GM21529 (cell line): Measurements from ENCODE around the gene LRTM1.

Experiments
- ATAC-seq: cut with Tn5 transposase; IDR thresholded peaks from one replicate; pipeline ENCODE4 v1.9.1; 2021; ENCODE audit not compliant: unreplicated experiment

Gene LRTM1

GRCh38 chr3:54897028-54897711 is 30.7 kb downstream of the LRTM1 start:
- no peak for ATAC-seq

- ATAC-seq = no peak
Observed at GRCh38 chr3:54895613-54896012, 32.2 kb downstream of the LRTM1 start.

- no peak for ATAC-seq
Observed at GRCh38 chr3:54892168-54892567, 35.7 kb downstream of the LRTM1 start.

GRCh38 chr3:54891540-54891897 is 36.3 kb downstream of the LRTM1 start:
- ATAC-seq = no peak

GRCh38 chr3:54889731-54890130 is 38.1 kb downstream of the LRTM1 start:
- no peak for ATAC-seq

- ATAC-seq = no peak
Observed at GRCh38 chr3:54888873-54889272, 39.0 kb downstream of the LRTM1 start.

GRCh38 chr3:54888162-54888561 is 39.7 kb downstream of the LRTM1 start:
- ATAC-seq = no peak

GRCh38 chr3:54882129-54882833 is 45.6 kb downstream of the LRTM1 start:
- no peak for ATAC-seq

GRCh38 chr3:54878145-54878544 is 49.7 kb downstream of the LRTM1 start:
- ATAC-seq = no peak

GRCh38 chr3:54877730-54878129 is 50.1 kb downstream of the LRTM1 start:
- ATAC-seq = no peak

- ATAC-seq = no peak
Observed at GRCh38 chr3:54876694-54877093, 51.2 kb downstream of the LRTM1 start.

- ATAC-seq = no peak
Observed at GRCh38 chr3:54875596-54876268, 52.1 kb downstream of the LRTM1 start.

- ATAC-seq = no peak
Observed at GRCh38 chr3:54874816-54875556, 52.9 kb downstream of the LRTM1 start.

GRCh38 chr3:54873059-54874010 is 54.5 kb downstream of the LRTM1 start:
- no peak for ATAC-seq

GRCh38 chr3:54871867-54872266 is 56.0 kb downstream of the LRTM1 start:
- no peak for ATAC-seq

GRCh38 chr3:54870423-54870822 is 57.4 kb downstream of the LRTM1 start:
- ATAC-seq = no peak
